B cell (primary cell): ENCODE results near the gene TSPAN17. TPM values are rescaled to one million over a fixed set of nuclear protein-coding genes. Genes with fewer than 3 reads are reported as not detected.

Experiments used
- ATAC-seq: fragments of 200-7000 bp; cut with Tn5 transposase; one replicate; pipeline ENCODE4 v1.10.0; 2021; ENCODE audit warnings: low read depth, mild to moderate bottlenecking, moderate number of reproducible peaks, moderate library complexity
- CTCF ChIA-PET: fragments of 350-600 bp; sonication (Branson Sonifier 250); formaldehyde crosslinking; loops from one replicate; lab custom pipeline; 2021; ENCODE audit warnings: antibody characterized with exemption, inconsistent platforms; lab: Charles Lee
- POLR2A ChIA-PET: fragments of 350-600 bp; sonication (Branson Sonifier 250); formaldehyde crosslinking; loops from one replicate; lab custom pipeline; 2021; ENCODE audit warnings: antibody characterized with exemption; lab: Charles Lee
- DNase-seq: peaks from one replicate; pipeline ENCODE4 v3.0.0; 2013
- H2AFZ ChIP-seq: 2 replicates; pipeline ENCODE4 v1.6.1; 2012; ENCODE audit warnings: mild to moderate bottlenecking, low read depth, low read length; ENCODE audit not compliant: insufficient read depth, poor library complexity, severe bottlenecking
- H3K27ac ChIP-seq, 2 donors: 1 replicate in 1 of 2; 2 replicates in 1 of 2; pipeline ENCODE4 v1.5.1; 2012 to 2013; ENCODE audit warnings: low read length in 2 of 2, mild to moderate bottlenecking in 2 of 2, moderate library complexity in 1 of 2
- H3K27me3 ChIP-seq, 4 experiments: fragments of 200-600 bp in 1 of 4; sonication (generic) in 1 of 4; replicated peaks in 1 of 4; 1 replicate in 2 of 4; 2 replicates in 2 of 4; pipeline versions ENCODE4 v1.6.1 to v1.7.0; 2013 to 2016; ENCODE audit warnings: low read length in 3 of 4, mild to moderate bottlenecking in 2 of 4, mixed read lengths in 1 of 4, moderate library complexity in 1 of 4; ENCODE audit not compliant: insufficient read depth in 4 of 4, control insufficient read depth in 3 of 4; ENCODE audit errors: control extremely low read depth in 1 of 4
- H3K36me3 ChIP-seq, 2 experiments: replicated peaks in 1 of 2; 1 replicate in 1 of 2; 2 replicates in 1 of 2; pipeline versions ENCODE4 v1.6.1 to v1.7.1; 2013; ENCODE audit warnings: low read length in 1 of 2; ENCODE audit not compliant: insufficient read depth in 2 of 2, control insufficient read depth in 1 of 2; ENCODE audit errors: control extremely low read depth in 1 of 2, extremely low read depth in 1 of 2
- H3K4me1 ChIP-seq, 2 donors: fragments of 200-600 bp in 1 of 2; sonication (generic) in 1 of 2; 1 replicate in 1 of 2; 2 replicates in 1 of 2; pipeline versions ENCODE4 v1.5.1 to v1.6.1; 2013 to 2017; ENCODE audit warnings: low read length in 2 of 2; ENCODE audit not compliant: control insufficient read depth in 2 of 2, insufficient read depth in 2 of 2
- H3K4me2 ChIP-seq: replicated peaks from 2 replicates; pipeline ENCODE3; 2012; ENCODE audit warnings: mild to moderate bottlenecking, low read depth, low read length; ENCODE audit not compliant: poor library complexity, severe bottlenecking
- H3K4me3 ChIP-seq, 5 experiments: fragments of 200-600 bp in 1 of 5; sonication (generic) in 1 of 5; 1 replicate in 3 of 5; 2 replicates in 2 of 5; pipeline versions ENCODE4 v1.5.1 to v1.7.0; 2011 to 2016; ENCODE audit warnings: low read length in 4 of 5, mild to moderate bottlenecking in 4 of 5, low read depth in 2 of 5, control low read depth in 1 of 5, moderate library complexity in 1 of 5; ENCODE audit not compliant: insufficient read depth in 1 of 5; ENCODE audit errors: control extremely low read depth in 1 of 5, extremely low read depth in 1 of 5
- H3K79me2 ChIP-seq: fragments of 200-600 bp; sonication (generic); one replicate; pipeline ENCODE4 v1.6.0; 2016; ENCODE audit warnings: low read length; ENCODE audit not compliant: control insufficient read depth, insufficient read depth
- H3K9ac ChIP-seq: fragments of 200-600 bp; sonication (generic); 2 replicates; pipeline ENCODE4 v1.6.1; 2017; ENCODE audit warnings: mild to moderate bottlenecking, low read length, moderate library complexity
- H3K9me3 ChIP-seq, 3 donors: one replicate each; pipeline versions ENCODE4 v1.6.1 to v1.7.1; 2013; ENCODE audit warnings: low read length in 2 of 3; ENCODE audit not compliant: control insufficient read depth in 2 of 3, insufficient read depth in 1 of 3; ENCODE audit errors: control extremely low read depth in 1 of 3
- H4K20me1 ChIP-seq: 2 replicates; pipeline ENCODE4 v1.6.0; 2012; ENCODE audit warnings: mild to moderate bottlenecking, low read length; ENCODE audit not compliant: insufficient read depth, control insufficient read depth, poor library complexity, severe bottlenecking
- H3K27ac Mint-ChIP-seq: one replicate; pipeline ENCODE4 v1.8.0; 2021; ENCODE audit warnings: mixed read lengths
- H3K27me3 Mint-ChIP-seq: one replicate; pipeline ENCODE4 v1.8.0; 2021; ENCODE audit warnings: mixed read lengths
- H3K4me1 Mint-ChIP-seq: one replicate; pipeline ENCODE4 v1.8.0; 2021; ENCODE audit warnings: mixed read lengths
- H3K4me3 Mint-ChIP-seq: one replicate; pipeline ENCODE4 v1.8.0; 2021; ENCODE audit warnings: mixed read lengths
- H3K9me3 Mint-ChIP-seq: one replicate; pipeline ENCODE4 v1.8.0; 2022; ENCODE audit warnings: mixed read lengths; ENCODE audit not compliant: insufficient read depth
- CTCF ChIP-seq: fragments of 200-600 bp; IDR thresholded peaks from one replicate; pipeline ENCODE4 v1.8.0; 2022; ENCODE audit warnings: antibody characterized with exemption, mild to moderate bottlenecking
- EZH2 ChIP-seq: IDR thresholded peaks from 2 replicates; pipeline ENCODE4 v1.6.1; 2012; ENCODE audit warnings: borderline replicate concordance, low read depth, mild to moderate bottlenecking, moderate library complexity, low read length; ENCODE audit not compliant: insufficient read depth, poor library complexity, severe bottlenecking
- WGBS: methylation state at CpG from one replicate; pipeline ENCODE4 v1.1.5; 2013; ENCODE audit warnings: missing lambda C conversion rate; ENCODE audit not compliant: insufficient coverage; 5-methylcytosine and 5-hydroxymethylcytosine counted together
- intact Hi-C: fragments of 100-400 bp; cut with micrococcal nuclease; formaldehyde crosslinking; loops from one replicate; pipeline ENCODE4 v1.10.0; 2022
- polyA plus RNA-seq: library from polyadenylated mRNA; depleted of rRNA; stranded (reverse); fragments of >200 nt; gene quantifications from 2 replicates; pipeline ENCODE4 v1.2.3, GENCODE V29; 2012
- total RNA-seq, 2 donors: library from RNA; stranded (reverse); fragments of 120-200 nt in 1 of 2; gene quantifications; 1 replicate in 1 of 2; 2 replicates in 1 of 2; pipeline versions ENCODE4 v1.2.3 to v1.2.4, GENCODE V29; 2013 to 2022

TSPAN17 gene
- total and polyA plus RNA-seq, 2 donors (not counting 1 experiment from before 2014, with no cell fraction given): 20.5 to 21.0 TPM

- DNase-seq (no peak), ATAC-seq (no peak)
- H3K4me1 ChIP-seq: peaks cover 25 to 29% of the 10 kb centered on the region in 2 donors
- no peak overlapping the region for H3K27ac ChIP-seq
- 91% methylated on average over 17 of the region's 21 CpGs for WGBS
- no peaks in the 10 kb centered on the region for H3K79me2 ChIP-seq
- no peaks in the 10 kb centered on the region for H3K36me3 ChIP-seq
- H2AFZ ChIP-seq: no peak overlapping the region
- H3K4me2 ChIP-seq: no peak overlapping the region
- peaks cover 0 to 18% (median 2%) of the 10 kb centered on the region in 4 experiments for H3K27me3 ChIP-seq
- H3K9me3 ChIP-seq: no peaks in the 10 kb centered on the region
- no peak overlapping the region for H3K27ac Mint-ChIP-seq
- H3K4me3 ChIP-seq: no peak overlapping the region
- H4K20me1 ChIP-seq: no peaks in the 10 kb centered on the region
- no peak overlapping the region for H3K4me3 Mint-ChIP-seq
- intact Hi-C loops: no loop called here
- H3K9me3 Mint-ChIP-seq: no peaks in the 10 kb centered on the region
- peaks cover 31% of the 10 kb centered on the region for H3K4me1 Mint-ChIP-seq
- H3K27me3 Mint-ChIP-seq: peaks cover 30% of the 10 kb centered on the region
- no peak for TF ChIP-seq CTCF
- no peak for TF ChIP-seq EZH2
- no peak overlapping the region for H3K9ac ChIP-seq
- ChIA-PET CTCF (interaction anchor here (0.6 to 2.8 kb wide), 2 partner anchors 32 to 288 kb away, joined by 3 to 21 read pairs; partner anchors contain the start of genes EIF4E1B and SNCB), POLR2A (no interaction called here)
Measured at GRCh38 chr5:176662371-176663333, 15.4 kb downstream of the TSPAN17 start.

- Histone ChIP-seq H3K27me3 (peaks cover 0 to 23% (median 2%) of the 10 kb centered on the region in 4 experiments), H3K79me2 (no peaks in the 10 kb centered on the region), H3K4me1 (peaks cover 18 to 20% of the 10 kb centered on the region in 2 donors), H3K4me2 (no peak overlapping the region), H2AFZ (no peak overlapping the region), H3K9me3 (no peaks in the 10 kb centered on the region), H3K4me3 (no peak overlapping the region), H3K27ac (no peak overlapping the region), H4K20me1 (no peaks in the 10 kb centered on the region), H3K36me3 (no peaks in the 10 kb centered on the region), H3K9ac (no peak overlapping the region)
- POLR2A ChIA-PET: no interaction called here
- DNase-seq (no peak), ATAC-seq (no peak)
- H3K4me1 Mint-ChIP-seq: peaks cover 22% of the 10 kb centered on the region
- intact Hi-C loops: no loop called here
- H3K27ac Mint-ChIP-seq: no peak overlapping the region
- 100% methylated on average over 1 of the region's 10 CpGs for WGBS
- no peaks in the 10 kb centered on the region for H3K9me3 Mint-ChIP-seq
- H3K4me3 Mint-ChIP-seq: no peak overlapping the region
- CTCF ChIA-PET: interaction anchor here (0.6 kb wide), 2 partner anchors 287 to 444 kb away, joined by 3 read pairs; no protein-coding TSS in a partner anchor
- H3K27me3 Mint-ChIP-seq: peaks cover 35% of the 10 kb centered on the region
- TF ChIP-seq EZH2 (no peak), CTCF (no peak)
Measured at GRCh38 chr5:176663566-176663965, 16.3 kb downstream of the TSPAN17 start.
